Kidney tubule cell (primary cell): ENCODE measurements around the gene MPPED2.

Source experiments
- DNase-seq: peaks from one replicate; pipeline ENCODE4 v3.0.0-alpha.2; 2018; ENCODE audit warnings: low spot score

MPPED2 gene

DNA sequence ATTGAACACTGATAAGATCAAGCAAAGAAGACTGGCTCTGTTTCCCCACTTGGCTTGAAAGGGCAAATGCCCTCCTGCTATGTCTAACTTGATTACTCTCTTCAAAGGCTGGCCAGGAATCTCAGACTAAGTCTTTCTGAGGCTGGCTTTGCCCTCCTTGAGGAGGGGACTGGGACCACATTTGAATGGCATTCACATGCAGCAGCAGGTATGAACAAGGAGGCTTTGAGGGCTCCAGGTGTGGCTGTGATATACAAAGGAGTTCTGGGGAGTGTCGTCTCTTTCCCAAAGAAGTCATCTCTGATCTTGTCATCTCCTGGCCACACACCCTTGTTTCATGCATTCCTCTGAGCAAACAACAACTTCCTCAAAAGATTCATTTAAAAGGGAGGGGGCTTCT is 132.4 kb downstream of the MPPED2 start:
- DNase-seq, result no peak

DNA sequence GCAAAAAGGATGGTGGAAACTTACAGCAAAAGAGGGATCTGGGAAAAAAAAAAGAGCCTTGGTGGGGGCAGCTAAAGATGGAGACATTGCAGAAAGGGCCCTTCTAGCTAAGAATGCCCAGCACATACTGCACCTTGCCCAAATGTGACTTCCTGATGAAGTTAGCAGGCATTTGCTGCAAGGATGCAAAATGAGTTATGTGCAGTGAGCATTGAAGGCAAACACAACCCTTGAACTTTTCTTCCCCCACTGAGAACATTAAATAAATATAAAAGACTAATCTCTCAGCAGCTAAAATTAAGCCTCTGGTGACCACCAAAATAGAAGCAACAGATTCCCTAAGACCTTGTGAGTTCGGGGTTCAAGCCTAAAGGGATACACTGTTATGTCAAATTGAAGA is 133.3 kb downstream of the MPPED2 start:
- no peak for DNase-seq

GRCh38 chr11:30452114-30452513 is 134.0 kb downstream of the MPPED2 start:
- DNase-seq, result no peak

DNA sequence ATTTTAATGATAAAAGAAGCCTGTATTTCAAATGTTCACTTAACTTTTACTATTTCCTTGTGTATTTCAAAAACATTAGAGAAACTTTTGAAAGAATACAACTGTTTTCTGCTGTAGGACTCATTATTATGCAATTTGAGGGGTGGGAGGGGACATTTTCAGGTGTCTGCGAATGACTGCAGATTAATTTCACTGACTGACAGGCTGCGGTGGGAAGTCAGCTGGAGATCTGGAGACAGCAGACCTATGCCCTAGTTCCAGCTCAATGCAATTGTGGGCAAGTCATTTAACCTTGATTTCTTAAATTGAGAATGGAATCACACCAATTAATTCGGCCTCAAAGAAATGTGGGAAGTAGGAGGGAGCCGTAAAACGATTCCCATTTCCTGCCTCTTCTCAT is 134.5 kb downstream of the MPPED2 start:
- no peak for DNase-seq

GRCh38 chr11:30451167-30451566 is 135.0 kb downstream of the MPPED2 start:
- DNase-seq, result no peak

DNA sequence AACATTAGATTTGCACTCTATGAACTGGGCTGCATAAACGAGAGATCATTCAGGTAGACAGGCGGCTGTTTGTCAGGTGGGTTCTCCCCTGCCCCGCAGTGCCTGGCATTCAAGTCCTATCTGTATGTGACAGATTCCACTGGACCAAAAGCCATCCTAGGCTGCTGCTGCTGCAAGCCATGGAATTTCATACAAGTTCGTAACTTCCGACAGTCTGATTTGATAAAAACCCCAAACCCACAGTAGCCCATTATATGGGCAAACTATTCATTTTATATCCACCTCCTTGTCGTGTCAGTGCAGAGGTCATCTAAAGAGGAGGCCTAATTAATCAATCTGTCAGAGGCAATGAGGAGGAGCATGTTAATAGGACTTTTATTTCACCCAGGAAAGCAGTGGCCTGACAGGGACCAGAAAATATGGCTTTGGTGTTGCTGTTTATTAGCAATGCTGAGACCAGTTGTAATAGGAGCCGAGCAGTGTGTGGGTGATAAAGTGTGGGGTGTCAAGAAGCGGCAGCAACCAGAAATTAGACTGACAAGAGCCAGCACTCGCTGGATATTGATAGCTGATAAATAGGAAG is 139.0 kb downstream of the MPPED2 start:
- no peak for DNase-seq

DNA sequence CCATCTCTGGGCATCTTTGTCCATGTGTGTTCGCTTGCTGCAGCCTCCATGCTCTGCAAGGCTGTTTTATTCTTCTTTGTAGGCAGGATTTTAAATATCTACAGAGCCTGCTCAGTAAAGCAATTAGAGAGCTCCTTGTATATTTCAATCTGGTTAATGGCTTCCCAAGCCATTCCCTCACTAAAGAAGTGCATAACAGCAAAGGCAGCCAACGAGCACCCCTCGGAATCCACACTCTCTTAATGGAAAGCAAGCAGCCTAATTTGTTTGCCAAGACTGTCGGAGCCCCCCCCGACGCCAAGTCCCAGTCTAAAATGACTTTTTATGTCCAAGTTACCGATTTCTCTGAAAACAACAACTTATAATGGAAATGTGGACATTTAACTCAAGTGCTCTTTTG is 139.6 kb downstream of the MPPED2 start:
- no peak for DNase-seq

GRCh38 chr11:30445056-30445455 is 141.1 kb downstream of the MPPED2 start:
- peak; percentile 23 for DNase-seq

DNA sequence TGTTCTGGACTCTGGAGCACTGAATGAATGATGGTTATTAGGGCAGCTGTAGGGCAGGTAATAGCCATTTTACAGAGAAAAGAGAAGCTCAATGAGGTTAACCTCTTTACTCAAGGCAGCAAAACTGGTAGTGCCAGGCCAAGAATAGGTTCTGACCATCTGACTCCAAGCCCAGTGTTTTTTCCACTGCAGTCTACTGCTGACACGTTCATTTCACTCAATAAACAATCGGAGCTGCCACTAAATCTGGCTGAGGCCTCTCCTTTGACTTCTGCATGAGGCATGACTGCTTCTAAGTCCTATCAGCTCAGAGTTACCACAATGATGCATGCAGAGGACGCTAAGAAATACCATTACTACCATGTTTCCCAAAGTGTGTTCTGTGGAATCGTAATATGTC is 145.6 kb downstream of the MPPED2 start:
- DNase-seq, result no peak

- no peak for DNase-seq
Observed at GRCh38 chr11:30436801-30437200, 149.4 kb downstream of the MPPED2 start.

- peak; percentile 55 for DNase-seq
Observed at GRCh38 chr11:30435488-30435887, 150.7 kb downstream of the MPPED2 start.

DNA sequence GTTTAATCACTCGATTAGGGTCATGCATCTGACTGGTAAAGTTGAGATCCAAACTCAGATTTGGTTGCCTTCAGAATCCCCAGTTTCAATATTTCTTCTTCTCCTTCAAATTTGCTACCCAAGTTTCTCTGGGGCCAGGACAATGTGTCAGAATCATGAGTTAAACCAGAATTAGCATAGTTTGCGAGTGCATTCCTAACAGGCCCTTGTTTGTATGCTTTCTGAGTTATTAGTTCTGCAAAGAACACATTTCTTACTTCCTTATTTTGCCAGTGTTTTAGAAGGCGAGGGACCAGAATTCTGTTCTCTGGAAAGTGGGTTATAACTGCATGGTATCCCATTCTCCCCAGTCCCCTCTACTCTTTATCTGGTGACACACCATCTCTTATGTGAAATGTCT is 151.3 kb downstream of the MPPED2 start:
- DNase-seq, result no peak

DNA sequence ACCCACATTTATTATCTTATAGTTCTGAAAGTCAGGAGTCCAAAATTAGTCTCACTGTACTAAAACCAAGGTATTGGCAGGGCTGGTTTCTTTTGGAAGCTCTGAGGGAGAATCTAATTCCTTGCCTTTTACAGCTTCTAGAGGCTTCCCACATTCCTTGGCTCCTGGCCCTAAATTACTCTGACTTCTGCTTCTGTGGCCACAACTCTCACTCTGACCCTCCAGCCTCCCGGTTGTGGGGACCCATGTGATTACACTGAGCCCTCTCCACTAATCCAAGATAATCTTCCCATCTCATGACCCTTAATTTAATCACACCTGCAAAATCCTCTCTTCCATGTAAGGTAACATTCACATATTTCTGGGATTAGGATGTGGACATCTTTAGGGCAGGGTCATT is 152.3 kb downstream of the MPPED2 start:
- no peak for DNase-seq

DNA sequence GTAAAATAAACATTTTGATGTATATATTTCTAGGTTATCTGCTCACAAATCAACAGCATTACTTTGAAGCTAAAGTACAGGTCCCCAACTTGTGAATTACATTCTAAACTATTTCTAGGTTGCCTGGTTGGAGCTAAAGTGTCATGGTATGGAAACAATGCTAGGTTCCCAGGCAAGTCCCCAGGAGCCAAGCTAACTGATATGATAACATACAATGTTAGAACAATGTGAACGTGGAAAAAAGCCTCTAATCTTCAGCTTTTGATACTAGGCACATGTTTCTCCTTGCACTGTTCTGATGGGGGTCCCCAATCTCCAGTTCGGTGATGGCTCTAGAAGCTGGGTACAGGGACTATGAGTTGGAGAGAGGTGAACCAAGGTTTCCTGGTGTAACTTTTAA is 153.4 kb downstream of the MPPED2 start:
- DNase-seq, result no peak

- no peak for DNase-seq
Observed at GRCh38 chr11:30432178-30432577, 154.0 kb downstream of the MPPED2 start.

- no peak for DNase-seq
Observed at GRCh38 chr11:30431127-30431814, 154.9 kb downstream of the MPPED2 start.

GRCh38 chr11:30429550-30429949 is 156.6 kb downstream of the MPPED2 start:
- no peak for DNase-seq

DNA sequence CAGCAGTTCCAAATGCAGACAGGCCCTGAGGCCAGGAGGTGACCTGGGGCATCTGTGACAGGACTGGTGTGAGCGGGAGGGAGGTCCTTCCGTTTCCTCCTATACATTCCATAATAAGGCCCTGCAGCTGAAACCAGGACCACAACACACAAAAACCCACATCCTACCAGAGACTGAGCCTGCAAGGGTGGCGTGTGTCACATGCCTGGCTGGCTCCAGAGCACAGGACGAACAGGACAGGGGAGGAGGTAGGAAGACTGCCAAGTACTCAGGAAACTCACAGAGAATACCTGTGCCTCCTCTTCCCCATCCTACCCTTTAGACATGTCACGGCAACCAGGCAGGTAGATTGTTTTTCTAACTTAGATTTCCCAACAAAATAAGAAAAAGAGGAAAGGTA is 159.4 kb downstream of the MPPED2 start:
- DNase-seq, result peak; percentile 25

- peak; percentile 21 for DNase-seq
Observed at GRCh38 chr11:30424844-30425243, 161.3 kb downstream of the MPPED2 start.

DNA sequence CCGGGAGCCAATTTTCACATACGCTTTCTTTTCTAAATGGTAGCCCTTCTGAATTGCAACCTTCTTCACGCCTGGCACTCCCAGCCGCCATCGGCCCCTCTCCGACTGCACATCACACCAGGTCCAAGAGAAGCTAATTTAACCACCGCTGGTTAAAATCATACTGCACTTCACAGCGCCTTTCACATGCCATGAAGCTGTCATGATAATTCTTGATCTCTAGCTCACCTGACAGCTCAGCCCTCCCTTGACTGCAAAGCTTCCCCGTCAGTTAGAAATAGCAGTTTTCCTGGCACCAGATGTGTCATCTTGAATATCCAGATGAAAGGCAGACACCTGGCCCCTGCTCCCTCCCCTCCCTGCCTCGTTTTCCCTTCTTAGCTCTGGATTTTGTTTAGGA is 161.8 kb downstream of the MPPED2 start:
- peak; percentile 47 for DNase-seq

- peak; percentile 95 for DNase-seq
Observed at GRCh38 chr11:30423886-30424285, 162.3 kb downstream of the MPPED2 start.

DNA sequence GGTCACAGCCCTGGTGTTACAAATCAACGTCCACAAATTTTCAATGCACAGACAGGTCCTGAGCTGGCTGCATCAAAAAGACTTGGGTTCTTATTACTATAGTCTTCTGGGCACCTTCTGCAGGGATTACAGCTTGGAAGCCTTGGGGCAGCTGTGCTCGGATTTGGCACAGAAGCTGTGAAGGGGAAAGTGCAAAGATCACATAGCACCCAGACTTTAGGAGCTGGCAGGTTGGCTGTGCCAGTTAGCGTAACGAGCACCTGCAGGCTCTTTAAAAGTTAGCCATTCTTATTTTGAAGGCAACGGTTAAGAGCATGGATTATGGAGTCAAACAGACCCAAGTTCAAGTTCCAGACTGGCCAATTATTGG is 162.9 kb downstream of the MPPED2 start:
- DNase-seq, result peak; percentile 4

GRCh38 chr11:30422447-30423278 is 163.5 kb downstream of the MPPED2 start:
- DNase-seq, result peak; percentile 19
